Effector memory CD4-positive, alpha-beta T cell (primary cell): ENCODE data around the gene ITPKA.

Source experiments
- DNase-seq, 3 donors: peaks; one replicate each; pipeline ENCODE4 v3.0.0-alpha.2; 2020
- H3K27ac ChIP-seq: 2 replicates; pipeline ENCODE4 v1.7.0; 2013; ENCODE audit warnings: mild to moderate bottlenecking, low read length, moderate library complexity; ENCODE audit not compliant: insufficient read depth, poor library complexity, severe bottlenecking
- H3K27me3 ChIP-seq: replicated peaks from 2 replicates; pipeline ENCODE4 v1.7.0; 2013; ENCODE audit warnings: mild to moderate bottlenecking, low read length; ENCODE audit not compliant: insufficient read depth, control insufficient read depth, poor library complexity, severe bottlenecking
- H3K36me3 ChIP-seq: 2 replicates; pipeline ENCODE4 v1.7.0; 2013; ENCODE audit warnings: mild to moderate bottlenecking, low read length, moderate library complexity; ENCODE audit not compliant: control insufficient read depth, insufficient read depth
- H3K4me1 ChIP-seq: 2 replicates; pipeline ENCODE4 v1.7.0; 2013; ENCODE audit warnings: low read length, mild to moderate bottlenecking; ENCODE audit not compliant: control insufficient read depth, insufficient read depth, poor library complexity, severe bottlenecking
- H3K4me3 ChIP-seq: 2 replicates; pipeline ENCODE4 v1.7.0; 2013; ENCODE audit warnings: low read length, low read depth, mild to moderate bottlenecking; ENCODE audit not compliant: insufficient read depth, poor library complexity, severe bottlenecking
- H3K9me3 ChIP-seq: 2 replicates; pipeline ENCODE4 v1.7.0; 2013; ENCODE audit warnings: mild to moderate bottlenecking, low read length, moderate library complexity; ENCODE audit not compliant: control insufficient read depth

ITPKA gene

DNA sequence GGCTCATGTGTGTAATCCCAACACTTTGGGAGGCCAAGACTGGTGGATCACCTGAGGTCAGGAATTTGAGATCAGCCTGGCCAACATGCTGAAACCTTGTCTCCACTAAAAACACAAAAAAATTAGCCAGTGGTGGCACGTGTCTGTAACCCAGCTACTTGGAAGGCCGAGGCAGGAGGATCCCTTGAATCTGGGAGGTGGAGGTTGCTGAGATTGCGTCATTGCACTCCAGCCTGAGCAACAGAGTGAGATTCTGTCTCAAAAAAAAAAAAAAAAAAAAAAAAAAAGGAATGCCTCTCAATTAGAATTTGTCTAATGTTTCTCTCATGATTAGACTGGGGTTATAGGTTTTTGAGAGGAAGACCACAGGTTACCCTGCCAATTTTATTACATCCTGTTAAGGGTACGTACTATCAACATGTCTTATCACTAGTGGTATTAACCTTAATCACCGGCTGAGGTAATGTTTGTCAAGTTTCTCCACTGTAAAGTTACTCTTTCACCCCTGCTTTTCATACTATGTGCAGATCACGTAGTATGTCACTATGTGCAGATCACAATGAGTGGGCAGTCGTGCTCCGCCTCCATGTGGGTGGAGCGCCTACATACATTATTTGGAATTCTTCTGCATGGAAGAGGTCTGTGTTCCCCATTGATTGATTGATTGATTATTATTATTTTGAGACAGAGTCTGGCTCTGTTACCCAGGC, 56.5 kb downstream of the ITPKA start:
- no peak for DNase-seq
- H3K4me1 ChIP-seq = no peaks in the 10 kb centered on the region

More for the DNA sequence above, 56.5 kb downstream of the ITPKA start:
- Histone ChIP-seq H3K27ac (no peak overlapping the region), H3K36me3 (no peaks in the 10 kb centered on the region), H3K9me3 (no peaks in the 10 kb centered on the region), H3K27me3 (no peaks in the 10 kb centered on the region), H3K4me3 (no peak overlapping the region)
